OCI-LY1 (cell line): ENCODE results near the gene TMEM238.

ENCODE experiments used
- H2AFZ ChIP-seq: fragments of 200-600 bp; sonication (generic), shearing (Covaris generic); 2 replicates; pipeline ENCODE4 v1.6.0; 2014; ENCODE audit warnings: antibody characterized with exemption, mild to moderate bottlenecking, low read length
- H3F3A ChIP-seq: fragments of 200-600 bp; sonication (generic), shearing (Covaris generic); 2 replicates; pipeline ENCODE4 v1.6.0; 2014; ENCODE audit warnings: mild to moderate bottlenecking, antibody characterized with exemption, low read length, moderate library complexity; ENCODE audit not compliant: insufficient read depth
- H3K27ac ChIP-seq: fragments of 200-600 bp; sonication (generic); 2 replicates; pipeline ENCODE4 v1.5.1; 2014; ENCODE audit warnings: low read length, mixed run types, mild to moderate bottlenecking, low read depth; ENCODE audit not compliant: poor library complexity, severe bottlenecking
- H3K27me3 ChIP-seq: fragments of 200-600 bp; sonication (generic); 2 replicates; pipeline ENCODE4 v1.6.0; 2014; ENCODE audit warnings: antibody characterized with exemption, mild to moderate bottlenecking, low read length, moderate library complexity; ENCODE audit not compliant: insufficient read depth
- H3K36me3 ChIP-seq: fragments of 200-600 bp; sonication (generic); 2 replicates; pipeline ENCODE4 v1.6.1; 2014; ENCODE audit warnings: mild to moderate bottlenecking, antibody characterized with exemption, low read length, moderate library complexity, mixed read lengths; ENCODE audit not compliant: insufficient read depth
- H3K4me1 ChIP-seq: fragments of 200-600 bp; sonication (generic); 2 replicates; pipeline ENCODE4 v1.5.1; 2014; ENCODE audit warnings: mild to moderate bottlenecking, low read length, moderate library complexity; ENCODE audit not compliant: insufficient read depth, severe bottlenecking
- H3K4me2 ChIP-seq: fragments of 200-600 bp; sonication (generic), shearing (Covaris generic); 2 replicates; pipeline ENCODE4 v1.6.1; 2014; ENCODE audit warnings: low read length
- H3K4me3 ChIP-seq: fragments of 200-600 bp; sonication (generic); 2 replicates; pipeline ENCODE4 v1.5.1; 2014; ENCODE audit warnings: low read length, low read depth, mild to moderate bottlenecking, mixed read lengths; ENCODE audit not compliant: poor library complexity, severe bottlenecking
- H3K79me2 ChIP-seq: fragments of 200-600 bp; shearing (Covaris generic); 2 replicates; pipeline ENCODE4 v1.6.1; 2016; ENCODE audit warnings: mixed run types, low read length, mixed read lengths; ENCODE audit not compliant: insufficient read depth
- H3K9ac ChIP-seq: fragments of 200-600 bp; sonication (generic), shearing (Covaris generic); 2 replicates; pipeline ENCODE4 v1.6.1; 2014; ENCODE audit warnings: mild to moderate bottlenecking, low read length, mixed read lengths
- H3K9me2 ChIP-seq: fragments of 200-600 bp; sonication (generic), shearing (Covaris generic); 2 replicates; pipeline ENCODE4 v1.6.1; 2014; ENCODE audit warnings: low read depth, mild to moderate bottlenecking, low read length, mixed read lengths
- H3K9me3 ChIP-seq: fragments of 200-600 bp; shearing (Covaris generic); 2 replicates; pipeline ENCODE4 v1.6.1; 2014; ENCODE audit warnings: low read length, mixed read lengths
- H4K20me1 ChIP-seq: fragments of 200-600 bp; sonication (generic), shearing (Covaris generic); 2 replicates; pipeline ENCODE4 v1.6.0; 2016; ENCODE audit warnings: mild to moderate bottlenecking, low read length; ENCODE audit not compliant: insufficient read depth
- CTCF ChIP-seq: fragments of 200-600 bp; sonication (generic), shearing (Covaris generic); IDR thresholded peaks from 2 replicates; pipeline ENCODE4 v1.5.1; 2017; ENCODE audit warnings: mild to moderate bottlenecking, antibody characterized with exemption, low read length, moderate library complexity, mixed read lengths
- EZH2 ChIP-seq: fragments of 200-600 bp; sonication (generic), shearing (Covaris generic); IDR thresholded peaks from 2 replicates; pipeline ENCODE4 v1.8.0; 2017; ENCODE audit warnings: borderline replicate concordance, mixed run types, mild to moderate bottlenecking, antibody characterized with exemption, low read length, moderate library complexity, mixed read lengths

Gene TMEM238

GRCh38 chr19:55387736-55388497 is 3.8 kb upstream of the TMEM238 start:
- no peak overlapping the region for H3K27ac ChIP-seq
- H2AFZ ChIP-seq, result no peak overlapping the region
- peak overlapping the region; percentile 94 for H3K4me3 ChIP-seq
- H3F3A ChIP-seq, result no peaks in the 10 kb centered on the region
- H3K4me1 ChIP-seq, result peaks cover 47% of the 10 kb centered on the region
- no peaks in the 10 kb centered on the region for H3K9me3 ChIP-seq
- peaks cover 52% of the 10 kb centered on the region for H3K36me3 ChIP-seq
- H4K20me1 ChIP-seq, result no peaks in the 10 kb centered on the region
- peak overlapping the region; percentile 89 for H3K4me2 ChIP-seq
- H3K9me2 ChIP-seq, result no peaks in the 10 kb centered on the region
- no peak for TF ChIP-seq EZH2
- no peak for TF ChIP-seq CTCF
- H3K27me3 ChIP-seq, result no peaks in the 10 kb centered on the region
- peak overlapping the region; percentile 96 for H3K9ac ChIP-seq
- no peaks in the 10 kb centered on the region for H3K79me2 ChIP-seq

GRCh38 chr19:55386493-55386971 is 2.4 kb upstream of the TMEM238 start:
- Histone ChIP-seq H3K9me3 (no peaks in the 10 kb centered on the region), H3K27ac (peak overlapping the region; percentile 46), H3K4me2 (peak overlapping the region; percentile 89), H3K4me3 (peak overlapping the region; percentile 94), H3K79me2 (no peaks in the 10 kb centered on the region), H3K9ac (peak overlapping the region; percentile 96), H3K9me2 (no peaks in the 10 kb centered on the region), H3K27me3 (no peaks in the 10 kb centered on the region), H2AFZ (no peak overlapping the region), H4K20me1 (no peaks in the 10 kb centered on the region), H3F3A (no peaks in the 10 kb centered on the region), H3K4me1 (peaks cover 47% of the 10 kb centered on the region), H3K36me3 (peaks cover 52% of the 10 kb centered on the region)
- TF ChIP-seq EZH2 (no peak), CTCF (no peak)

- Histone ChIP-seq H3K9me2 (no peaks in the 10 kb centered on the region), H3F3A (no peaks in the 10 kb centered on the region), H3K4me1 (peaks cover 47% of the 10 kb centered on the region), H3K9me3 (no peaks in the 10 kb centered on the region), H3K36me3 (peaks cover 50% of the 10 kb centered on the region), H4K20me1 (no peaks in the 10 kb centered on the region), H3K79me2 (no peaks in the 10 kb centered on the region), H3K27ac (peak within 1 kb of the TSS; percentile 92), H3K9ac (peak within 1 kb of the TSS; percentile 96), H3K4me3 (peak within 1 kb of the TSS; percentile 94), H3K27me3 (no peaks in the 10 kb centered on the region), H2AFZ (no peak within 1 kb of the TSS), H3K4me2 (peak within 1 kb of the TSS; percentile 93)
- TF ChIP-seq EZH2 (no peak), CTCF (no peak)
Measured at GRCh38 chr19:55385724-55386492, 1.8 kb upstream of the TMEM238 start, which contains the start of gene RPL28. Gene RPL28, plus strand, starts transcription at chr19:55385932. Its CDS starts 426 bp downstream, at chr19:55386358.
